ENCODE measurements around the gene C1QTNF12.

C1QTNF12 gene

DNA sequence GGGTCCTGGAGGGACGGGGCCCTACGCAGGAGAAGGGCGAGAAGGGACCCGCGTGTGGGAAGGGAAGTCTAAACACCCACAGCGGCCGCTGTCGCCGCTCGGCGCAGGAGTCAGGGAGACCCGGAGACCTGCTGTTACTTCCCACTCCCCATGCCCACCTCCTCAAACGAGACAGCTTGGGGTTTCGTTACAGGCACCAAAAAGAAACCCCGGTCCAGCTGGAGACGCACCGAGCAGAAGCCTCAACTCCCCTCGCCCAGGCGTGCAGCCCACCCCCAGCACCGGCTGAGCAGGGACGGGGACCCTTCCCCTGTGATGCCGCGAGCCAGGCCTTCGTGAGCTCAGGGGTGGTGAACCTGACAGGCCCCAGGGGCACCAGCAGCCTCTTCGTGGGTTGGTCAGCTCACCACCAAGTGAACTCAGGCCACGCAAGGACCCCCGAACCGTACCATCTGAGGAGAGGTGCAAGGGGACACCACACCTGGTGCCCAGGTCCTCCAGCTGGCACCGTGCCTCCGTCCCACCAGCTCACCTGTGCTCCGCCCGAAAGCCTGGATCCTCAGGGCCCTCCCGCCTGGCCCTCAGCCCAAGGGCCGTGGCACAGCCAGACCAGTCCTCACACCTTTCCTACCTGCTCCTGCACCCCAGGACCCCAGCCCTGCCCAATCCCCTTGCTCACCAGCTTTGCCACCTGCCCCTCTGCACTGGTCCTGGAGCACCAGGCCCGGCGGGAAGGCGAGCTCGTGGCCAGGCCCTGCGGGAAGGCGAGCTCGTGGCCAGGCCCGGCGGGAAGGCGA lies 19.8 kb downstream of the C1QTNF12 start:
- DNase-seq, result no peak

DNA sequence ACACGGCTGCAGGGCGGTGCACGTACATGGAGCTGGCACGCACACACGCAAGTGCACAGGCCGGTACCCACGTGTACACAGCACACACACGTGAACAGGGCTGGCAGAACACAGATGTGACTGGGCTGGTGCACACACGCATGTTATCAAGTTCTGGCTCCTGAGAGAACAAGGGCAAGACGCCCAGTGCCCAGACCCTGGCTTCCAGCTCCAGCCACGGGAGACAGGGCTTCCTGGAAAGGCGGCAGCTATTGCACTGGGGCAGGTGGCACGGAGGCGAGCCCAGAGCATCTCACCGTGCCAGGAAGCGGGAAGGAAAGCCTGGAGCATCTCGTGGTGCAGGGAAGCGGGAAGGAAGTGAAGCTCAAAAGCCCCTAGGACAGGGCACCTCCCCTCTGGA lies 20.6 kb downstream of the C1QTNF12 start:
- DNase-seq, result no peak

DNA sequence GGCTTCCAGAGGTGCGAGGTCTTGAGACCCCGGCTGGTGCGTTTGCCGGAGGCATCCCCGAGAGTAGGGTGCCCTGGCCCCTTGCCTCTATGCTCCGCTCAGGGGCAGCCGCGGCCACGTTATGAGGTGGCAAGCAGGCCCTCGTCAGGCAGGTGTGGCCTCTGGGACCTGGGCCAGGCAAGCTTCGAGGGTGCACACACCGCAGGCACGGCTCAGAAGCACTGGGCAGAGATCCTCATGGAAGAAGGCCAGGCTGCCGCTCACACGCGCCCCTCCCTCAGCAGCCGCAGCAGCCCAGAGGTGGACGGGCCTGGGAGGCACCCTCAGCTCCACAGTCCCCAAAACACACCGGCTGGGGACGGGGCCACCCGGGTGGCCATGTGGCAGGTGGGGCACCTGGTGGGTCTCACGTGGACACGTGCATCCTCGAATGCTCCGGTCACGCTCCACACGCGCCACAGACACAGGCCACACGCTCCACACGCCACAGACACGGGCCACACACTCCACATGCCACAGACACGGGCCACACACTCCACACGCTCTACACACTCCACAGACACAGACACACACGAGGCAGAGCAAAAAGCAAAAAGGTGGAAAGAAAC lies 21.2 kb downstream of the C1QTNF12 start:
- no peak for DNase-seq

DNA sequence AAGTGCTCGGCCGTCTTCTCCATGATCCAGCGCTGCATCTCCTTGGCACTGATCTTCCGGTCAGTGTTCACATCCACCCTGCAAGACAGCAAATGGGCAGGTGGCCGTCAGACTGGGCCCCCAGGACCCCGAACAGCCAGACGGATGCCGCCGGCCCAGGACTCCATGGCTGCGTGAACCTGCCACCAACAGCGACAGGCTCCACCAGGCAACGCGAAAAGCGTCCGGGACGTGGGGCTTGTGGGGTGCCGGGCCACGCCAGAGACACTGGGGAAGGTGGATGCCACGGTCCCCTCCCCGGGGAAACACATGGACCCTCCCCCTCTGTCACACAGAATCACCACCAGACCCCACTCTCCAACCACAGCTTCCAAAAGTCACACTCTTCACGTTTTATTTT lies 22.6 kb downstream of the C1QTNF12 start:
- no peak for DNase-seq

DNA sequence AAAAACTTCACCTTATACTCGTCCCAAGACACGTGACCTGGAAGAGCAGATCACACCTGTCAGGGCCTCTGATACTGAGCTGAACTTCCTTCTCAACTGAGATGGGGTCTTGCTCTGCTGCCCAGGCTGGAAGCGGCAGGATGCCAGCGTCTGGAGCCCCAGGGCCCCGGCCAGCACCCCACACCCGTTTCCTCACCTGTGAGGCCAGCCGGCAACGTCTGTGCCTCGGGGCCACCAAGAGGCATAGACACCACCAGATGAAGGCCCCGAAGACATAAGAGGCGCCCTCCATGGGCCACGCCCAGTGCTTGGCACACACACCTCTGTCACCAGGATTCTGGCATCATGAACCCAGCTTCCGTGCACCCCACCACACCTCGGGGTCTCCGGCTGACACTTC lies 23.2 kb downstream of the C1QTNF12 start:
- no peak for DNase-seq

DNA sequence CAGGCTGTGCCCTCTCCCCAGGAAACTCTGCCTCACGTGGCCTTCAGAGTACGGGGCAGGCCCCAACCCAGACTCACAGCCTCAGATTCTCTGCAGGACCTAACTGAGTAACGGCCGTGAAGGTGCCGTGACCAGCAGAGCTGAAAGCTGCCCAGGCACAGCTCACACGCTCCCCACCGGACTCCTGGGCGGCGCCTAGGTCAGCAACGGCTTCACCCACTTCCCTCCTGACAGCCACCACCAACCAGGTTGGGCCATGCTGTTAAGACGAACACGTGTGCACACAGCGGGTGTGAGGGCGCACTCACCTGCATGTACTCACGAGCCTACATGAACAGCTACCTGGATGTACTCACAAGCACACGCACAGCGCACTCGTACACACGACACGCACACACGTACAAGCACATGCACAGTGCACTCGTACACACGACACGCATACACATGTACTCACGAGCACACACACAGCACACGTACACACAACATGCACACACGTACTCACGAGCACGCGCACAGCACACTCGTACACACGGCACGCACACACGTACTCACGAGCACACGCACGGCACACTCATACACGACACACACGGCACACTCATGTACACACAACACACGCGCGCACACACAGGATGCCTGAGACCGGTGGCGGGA lies 23.8 kb downstream of the C1QTNF12 start:
- DNase-seq, result no peak

DNA sequence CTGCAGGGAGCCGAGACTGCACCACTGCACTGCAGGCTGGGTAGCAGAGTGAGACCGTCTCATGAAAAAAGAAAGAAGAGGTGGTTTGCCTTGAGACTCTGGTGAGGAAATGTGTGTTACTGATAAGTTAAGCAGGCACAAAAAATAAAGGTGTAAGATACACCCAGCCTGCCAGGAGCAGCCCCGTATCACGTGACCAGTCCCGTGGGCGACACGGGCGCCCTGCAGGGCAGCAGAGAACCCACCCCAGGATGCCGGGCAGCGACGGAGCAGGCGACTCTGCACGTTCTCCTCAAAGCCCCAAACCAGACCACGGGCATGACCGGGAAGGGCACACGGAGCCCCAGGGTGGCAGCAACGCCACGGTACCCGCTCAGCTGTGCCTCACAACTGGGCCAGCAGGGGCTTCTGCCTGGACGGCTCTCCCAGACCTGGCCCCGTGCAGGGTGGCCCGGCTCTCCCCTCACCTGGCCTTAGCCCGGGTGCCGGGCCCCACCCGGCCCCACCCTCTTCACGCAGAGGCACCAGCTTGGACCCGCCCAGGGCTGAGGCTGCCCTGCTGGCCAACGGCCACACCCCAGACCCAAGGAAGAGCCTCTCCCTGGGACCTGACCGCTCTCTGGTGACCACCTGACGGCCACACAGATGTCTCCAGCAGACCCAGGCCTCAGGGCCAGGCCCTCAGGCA lies 24.5 kb downstream of the C1QTNF12 start:
- no peak for DNase-seq

DNA sequence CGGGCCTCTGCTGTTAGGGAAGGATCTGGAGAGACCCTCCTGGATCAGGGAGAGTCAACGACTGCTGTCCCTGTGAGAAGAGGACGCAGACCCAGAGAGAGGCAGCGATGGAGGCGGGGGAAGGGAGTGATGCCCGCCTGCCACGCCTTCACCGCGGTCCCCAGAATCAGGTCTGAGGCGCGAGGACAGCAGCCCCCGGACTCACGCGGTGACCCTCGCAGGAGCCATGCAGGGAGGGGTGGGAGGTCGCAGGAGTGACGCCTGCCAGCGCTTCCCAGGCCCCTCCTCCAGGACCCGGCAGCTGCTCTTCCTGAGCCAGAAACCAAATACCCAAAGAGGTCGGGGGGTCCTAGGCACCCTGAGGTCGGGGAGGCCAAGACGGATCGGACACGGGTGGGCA lies 26.3 kb downstream of the C1QTNF12 start:
- no peak for DNase-seq

DNA sequence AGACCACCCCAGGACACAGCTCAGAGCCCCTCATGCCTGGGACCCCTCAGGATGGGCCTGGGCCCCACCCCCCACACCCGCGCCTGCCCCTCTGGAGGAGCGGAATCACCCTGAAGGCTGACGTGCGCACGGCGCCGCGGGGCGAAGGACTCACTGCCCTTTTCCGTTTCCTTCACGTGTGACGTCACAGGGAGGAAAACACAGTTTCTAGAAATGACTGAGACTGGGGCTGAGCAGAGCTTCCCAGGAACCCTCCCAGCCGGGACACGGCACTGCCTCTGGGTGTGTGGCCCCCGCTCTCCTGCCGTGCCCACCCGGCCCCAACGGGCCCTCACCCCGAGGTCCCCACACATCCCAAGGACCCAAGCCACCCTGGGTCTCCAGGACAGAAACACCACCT lies 27.2 kb downstream of the C1QTNF12 start:
- no peak for DNase-seq

DNA sequence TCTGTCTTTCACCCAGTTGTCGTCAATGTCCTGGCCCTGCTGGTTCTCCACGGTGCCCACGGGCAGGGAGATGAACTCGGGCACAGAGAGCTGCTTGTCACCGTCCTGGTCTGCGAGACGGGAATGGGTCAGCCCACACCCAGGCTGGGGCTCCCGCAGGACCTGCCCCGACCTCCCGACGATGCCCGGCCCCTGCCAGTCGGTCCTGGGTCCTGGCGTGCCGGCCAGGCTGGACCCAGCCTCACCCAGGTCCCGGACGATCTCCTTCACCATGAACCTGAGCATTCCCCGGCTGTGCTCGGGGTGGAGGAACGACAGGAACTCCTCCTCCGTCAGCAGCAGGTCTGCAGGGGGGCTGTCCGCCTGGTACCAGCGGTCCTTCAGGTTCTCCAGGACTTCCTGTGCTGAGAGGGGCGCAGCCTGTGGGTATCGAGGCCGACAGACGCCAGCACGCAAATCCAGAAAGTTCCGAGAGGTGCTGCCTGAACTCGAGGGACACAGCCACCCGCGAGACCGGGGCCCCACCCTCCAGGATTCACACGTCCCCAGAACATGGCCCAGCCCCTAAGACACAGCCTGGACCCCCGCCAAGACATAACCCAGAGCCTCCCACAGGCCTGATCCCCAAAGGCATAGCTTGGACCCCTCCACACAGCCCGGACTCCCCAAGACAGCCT lies 27.9 kb downstream of the C1QTNF12 start:
- no peak for DNase-seq

DNA sequence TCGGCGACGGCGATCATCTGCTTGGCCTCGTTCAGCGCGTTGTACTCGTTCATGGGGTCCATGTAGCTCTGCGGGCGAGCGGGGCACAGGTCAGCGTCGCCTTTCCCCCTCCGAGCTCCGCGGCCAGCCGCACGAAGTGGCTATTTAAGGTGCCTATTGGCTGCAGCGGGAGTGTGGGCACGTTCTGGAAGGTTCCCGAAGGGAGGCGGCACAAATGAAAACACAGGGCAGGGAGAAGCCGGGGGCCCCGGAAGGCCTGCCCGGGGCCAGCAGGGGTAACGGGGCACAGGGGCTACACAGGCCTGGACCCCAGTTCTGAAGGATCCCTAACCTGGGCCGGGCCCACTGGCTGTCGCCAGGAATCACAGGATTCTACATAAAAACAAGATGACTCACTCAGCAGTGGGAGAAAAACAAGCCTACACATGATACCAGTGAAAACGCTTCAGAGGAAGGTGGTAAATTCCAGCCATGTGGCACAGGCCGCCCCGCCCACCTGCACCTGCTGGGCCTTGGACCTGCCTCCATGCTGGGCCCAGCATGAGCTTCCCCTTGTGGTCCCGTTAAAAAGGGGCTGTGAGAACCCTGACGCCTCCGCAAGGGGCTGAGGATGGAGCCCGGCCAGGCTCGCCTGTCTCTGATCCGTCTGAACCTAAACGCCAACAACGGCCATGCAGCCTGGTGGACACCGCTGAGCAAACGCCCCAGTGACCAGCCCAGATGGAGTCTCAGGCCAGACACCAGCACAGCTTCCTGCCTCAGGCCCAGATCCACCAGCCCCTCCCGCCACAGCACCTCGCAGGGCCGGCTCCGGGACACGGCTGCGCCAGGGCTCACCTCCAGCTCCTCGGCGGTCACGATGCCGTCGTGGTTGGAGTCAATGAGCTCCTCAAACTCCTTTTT lies 28.6 kb downstream of the C1QTNF12 start:
- no peak for DNase-seq

DNA sequence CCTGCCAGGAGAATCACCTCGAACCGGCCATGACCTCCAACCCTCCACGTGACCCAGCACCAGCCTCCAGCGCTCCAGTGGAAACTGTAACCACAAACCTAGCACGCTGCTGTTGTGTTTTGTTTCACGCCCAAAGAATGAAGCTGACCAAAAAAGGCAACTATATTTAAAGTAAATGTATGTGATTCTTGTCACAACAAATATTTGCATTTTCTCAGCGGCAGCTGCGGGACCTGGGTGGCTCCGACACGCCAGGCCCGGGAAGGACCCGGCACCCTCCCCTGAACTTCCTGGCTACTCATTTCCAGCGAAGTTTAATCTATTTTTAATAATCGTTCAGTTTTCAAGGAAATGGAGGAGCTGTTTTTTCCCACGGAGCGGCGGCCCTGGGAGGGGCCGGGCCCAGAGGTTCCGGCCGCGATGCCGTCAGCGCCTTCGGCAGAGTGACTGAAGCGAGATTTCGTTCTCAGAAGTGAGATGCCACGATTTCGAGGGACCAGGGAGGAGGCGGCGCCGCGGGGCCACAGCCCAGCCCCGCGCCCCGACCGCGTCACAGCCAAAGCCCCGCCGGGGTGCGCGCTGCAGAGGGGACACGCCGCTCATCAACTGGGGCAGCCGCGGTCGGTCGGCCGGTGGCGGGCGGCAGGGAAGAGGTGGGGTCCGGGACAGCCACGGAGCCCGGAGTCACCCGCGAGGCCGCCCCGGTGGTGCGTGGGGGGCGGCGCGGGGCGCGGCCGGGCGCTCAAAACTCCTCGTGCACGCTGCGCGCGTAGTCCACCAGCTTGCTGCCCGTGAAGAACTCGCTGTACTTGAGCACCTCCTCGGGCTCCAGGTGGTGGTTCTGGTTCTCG lies 29.5 kb downstream of the C1QTNF12 start:
- DNase-seq, result no peak

DNA sequence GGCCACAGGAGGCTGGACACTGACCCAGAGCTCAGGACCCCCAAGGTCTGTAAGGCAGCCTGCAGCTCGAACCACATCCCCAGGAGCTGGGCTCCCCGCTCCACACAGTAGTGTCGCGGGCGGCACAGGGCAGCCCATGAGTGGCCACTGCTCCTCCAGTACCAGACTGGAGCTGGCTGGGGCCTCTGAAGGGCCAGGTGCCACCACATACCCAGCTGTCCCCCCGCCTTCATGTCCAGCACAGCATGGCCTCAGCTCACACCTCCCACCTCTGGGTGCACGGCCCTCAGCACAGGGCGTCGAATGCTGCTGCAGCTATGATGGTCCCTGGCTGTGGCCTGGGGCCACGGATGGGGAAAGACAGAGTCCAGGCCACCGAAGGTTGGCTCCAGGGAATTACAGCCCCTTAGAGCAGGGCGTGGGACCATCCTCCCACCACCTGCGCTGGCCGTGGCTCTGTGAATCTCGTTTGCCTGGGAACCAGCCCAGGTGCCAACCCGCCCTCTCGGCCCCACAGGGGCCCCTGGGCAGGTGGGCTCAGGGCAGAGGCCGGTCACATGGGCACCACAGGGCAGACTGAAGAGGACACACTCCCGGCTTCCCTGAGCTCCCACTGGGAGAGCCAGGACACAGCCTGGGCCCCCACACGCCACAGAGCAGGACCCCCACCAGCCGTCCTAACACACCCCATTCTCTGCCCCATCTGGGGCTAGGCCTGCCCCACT lies 30.5 kb downstream of the C1QTNF12 start:
- DNase-seq, result no peak

DNA sequence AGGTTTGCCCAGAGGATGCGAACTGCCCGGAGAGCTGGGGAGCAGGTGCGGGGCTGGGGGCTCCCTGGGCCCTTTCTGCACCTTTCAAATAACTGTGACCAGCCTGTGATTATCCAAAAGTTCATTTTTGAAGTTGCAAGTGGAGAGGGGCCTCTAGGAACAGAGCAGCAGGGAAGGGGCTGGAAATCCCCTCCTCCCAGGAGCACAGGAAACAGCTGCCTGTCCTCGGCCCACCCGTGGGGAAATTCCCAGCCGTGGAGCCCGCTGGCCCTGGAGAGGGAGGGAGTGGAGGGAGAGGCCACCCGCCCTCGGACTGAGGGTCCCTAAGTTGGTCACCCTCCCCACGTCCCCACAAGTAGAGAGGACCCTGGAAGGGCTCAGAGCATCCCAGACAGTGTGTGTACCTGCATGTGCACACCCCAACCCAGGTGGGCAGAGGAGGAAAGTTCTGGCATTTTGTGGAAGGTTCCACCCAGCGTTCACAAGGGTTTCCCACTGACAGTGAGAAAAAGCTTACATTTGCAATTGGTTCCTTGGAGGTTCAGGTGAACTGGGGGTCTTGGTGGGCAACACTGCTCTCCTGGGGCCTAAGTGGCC lies 31.3 kb downstream of the C1QTNF12 start:
- no peak for DNase-seq

DNA sequence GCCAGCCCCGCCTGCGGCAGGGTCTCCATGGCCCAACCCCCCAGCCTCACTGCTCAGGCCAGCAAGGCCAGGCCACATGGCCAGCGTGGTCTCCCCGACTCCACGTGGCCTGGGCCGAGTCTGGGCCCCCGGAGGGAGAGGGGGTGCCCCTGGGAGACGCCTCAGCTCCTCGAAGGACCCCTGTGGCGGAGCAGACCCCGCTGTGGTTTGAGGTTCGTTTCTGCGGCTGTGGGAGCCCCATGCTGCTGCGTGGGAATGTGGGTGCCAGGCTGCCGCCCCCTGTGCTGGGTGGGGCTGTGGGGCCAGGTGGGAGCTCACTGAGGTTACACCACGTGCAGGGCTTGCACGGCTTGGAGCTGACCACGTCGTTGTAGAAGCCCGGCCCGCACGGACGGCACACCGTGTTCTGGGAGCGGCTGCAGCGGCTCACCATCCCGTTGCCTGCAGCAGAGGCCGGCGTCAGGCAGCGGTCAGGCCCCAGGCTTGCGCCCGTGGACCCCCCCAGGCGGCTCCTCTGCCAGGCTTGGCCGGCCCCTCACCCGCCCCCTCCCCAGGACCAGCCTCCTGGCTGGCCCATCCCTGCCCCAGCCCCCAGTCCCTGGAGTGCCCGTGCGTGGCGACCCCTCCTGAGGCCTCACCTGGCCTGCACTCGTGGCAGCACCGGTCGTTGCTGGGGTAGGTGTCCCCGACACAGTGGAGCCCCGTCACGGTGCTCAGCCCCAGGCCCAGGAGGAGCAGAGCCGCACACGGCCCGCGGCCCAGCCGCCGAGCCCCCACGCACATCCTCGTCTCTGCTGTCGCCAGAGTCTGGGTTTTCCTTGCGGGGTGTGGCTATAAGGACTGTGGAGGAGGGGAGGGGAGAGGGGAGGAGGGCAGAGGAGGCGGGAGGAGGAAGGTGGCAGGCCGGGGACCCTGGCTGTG lies 32.9 kb downstream of the C1QTNF12 start, which contains the start of gene TNFRSF4:
Gene TNFRSF4 (minus strand): TSS at position 809 of the 921 bp plus-strand sequence. CDS start 26 bp downstream, at position 783.
- no peak for DNase-seq

DNA sequence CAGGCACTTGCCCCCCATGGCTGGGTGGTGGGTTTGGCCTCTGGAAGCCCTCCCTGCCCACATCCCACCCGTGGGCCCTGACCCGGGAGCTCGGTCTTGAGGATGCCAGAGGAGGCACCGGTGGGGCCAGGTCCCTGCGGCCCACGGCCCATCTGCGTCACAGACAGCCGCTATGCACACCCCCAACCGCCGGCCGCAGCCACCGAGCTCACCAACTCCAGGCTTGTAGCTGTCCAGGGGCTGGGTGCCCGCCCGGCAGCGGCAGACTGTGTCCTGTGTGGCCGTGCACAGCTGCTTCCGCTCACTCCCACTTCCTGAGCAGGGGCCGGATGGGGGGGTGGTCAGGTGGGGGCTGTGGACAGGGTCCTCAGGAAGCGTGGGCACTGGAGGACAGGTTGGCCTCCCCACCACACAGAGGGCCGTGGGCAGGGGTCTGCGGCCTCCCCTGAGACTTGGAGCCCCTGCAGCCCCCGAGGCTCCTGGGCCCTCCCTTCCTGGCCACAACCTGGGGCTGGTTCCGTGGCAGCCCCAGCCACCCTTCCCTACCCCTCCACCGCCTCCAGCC lies 33.7 kb downstream of the C1QTNF12 start:
- no peak for DNase-seq

DNA sequence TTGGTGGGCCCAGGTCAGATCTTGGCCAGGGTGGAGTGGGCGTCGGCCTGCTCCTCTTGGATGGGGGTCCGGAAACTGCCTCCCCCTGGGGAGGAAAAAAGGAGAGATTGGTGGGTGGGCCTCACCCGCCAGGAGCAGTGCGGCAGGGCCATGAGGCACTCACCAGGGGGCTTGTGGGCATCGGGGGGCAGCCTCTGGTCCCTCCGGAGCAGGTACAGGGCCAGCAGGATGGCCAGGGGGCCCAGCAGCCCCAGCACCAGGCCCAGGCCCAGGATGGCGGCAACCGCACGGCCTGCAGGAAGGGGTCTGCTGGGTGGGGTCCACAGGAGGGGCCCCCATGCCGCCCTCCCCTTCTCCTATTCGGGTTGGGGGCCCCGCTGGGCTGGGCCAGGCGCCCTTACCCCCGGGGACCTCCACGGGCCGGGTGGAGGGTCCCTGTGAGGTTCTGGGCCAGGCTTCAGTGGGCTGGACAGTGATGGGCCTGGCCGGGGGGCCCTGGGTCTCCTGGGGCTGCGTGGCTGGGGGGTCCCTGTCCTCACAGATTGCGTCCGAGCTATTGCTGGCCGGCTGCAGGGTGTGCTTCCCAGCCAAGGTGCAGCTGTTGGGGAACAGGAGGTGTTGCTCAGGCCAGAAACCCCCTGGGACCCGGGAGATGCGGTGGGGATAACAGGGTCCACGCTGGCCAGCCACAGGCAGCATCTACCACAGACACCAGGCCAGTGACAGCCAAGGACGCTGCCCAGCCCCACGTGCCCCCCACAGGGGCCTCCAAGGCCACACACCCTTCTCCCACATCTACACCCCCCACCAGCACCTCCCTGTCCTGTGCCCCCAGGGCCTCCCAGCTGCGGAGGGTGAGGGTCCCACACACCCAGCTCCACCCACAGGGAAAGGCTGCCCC lies 34.7 kb downstream of the C1QTNF12 start:
- no peak for DNase-seq
